NCI-H2227 (cell line): Measurements from ENCODE around the gene ITPR1.

Experiments used
- DNase-seq: peaks from one replicate; lab custom pipeline; 2025; ENCODE audit not compliant: unreplicated experiment; lab: John Stamatoyannopoulos, UW

Gene ITPR1

DNA sequence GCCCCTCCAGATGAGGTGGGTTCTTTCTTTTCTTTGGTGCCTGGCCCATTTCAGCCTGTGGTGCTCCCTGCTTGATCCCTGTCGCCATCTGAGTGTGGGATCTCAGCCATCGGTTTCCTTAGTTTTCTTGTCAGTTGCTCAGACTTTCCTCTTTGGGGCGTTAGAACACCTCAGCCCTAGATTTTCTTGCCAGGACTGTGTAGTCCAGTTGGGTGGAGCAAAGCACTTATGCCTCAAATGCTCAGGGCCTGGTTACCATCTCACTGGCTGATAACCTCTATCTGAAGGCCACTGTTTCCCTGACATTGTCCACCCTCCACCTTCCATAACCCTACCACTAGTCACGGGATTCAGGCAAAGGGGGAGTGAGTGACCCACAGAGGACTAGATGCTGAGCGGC, 277.4 kb downstream of the ITPR1 start:
- DNase-seq, result no peak

DNA sequence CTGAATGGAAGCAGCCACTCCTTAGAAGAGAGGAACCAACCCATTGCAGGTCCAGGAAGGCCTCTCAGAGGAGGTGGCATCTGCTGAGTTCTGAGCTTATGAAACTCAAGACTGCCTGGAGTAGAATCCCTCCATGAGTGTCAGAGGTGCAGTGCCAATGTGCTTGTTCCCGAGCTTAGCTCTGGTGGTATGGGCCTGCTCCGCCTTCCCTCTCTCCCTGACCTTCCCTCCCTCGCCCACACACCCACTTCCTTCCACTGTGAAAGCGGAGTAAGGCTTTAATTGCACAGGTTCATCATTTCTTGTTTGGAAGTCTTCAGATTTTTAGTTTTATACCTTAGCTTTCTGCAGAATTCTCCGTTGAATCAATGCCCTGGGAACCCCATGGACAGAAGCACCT, 278.1 kb downstream of the ITPR1 start:
- no peak for DNase-seq

- DNase-seq, result no peak
Observed at GRCh38 chr3:4772171-4772804, 279.1 kb downstream of the ITPR1 start.

GRCh38 chr3:4772858-4773257, 279.7 kb downstream of the ITPR1 start:
- DNase-seq, result no peak

DNA sequence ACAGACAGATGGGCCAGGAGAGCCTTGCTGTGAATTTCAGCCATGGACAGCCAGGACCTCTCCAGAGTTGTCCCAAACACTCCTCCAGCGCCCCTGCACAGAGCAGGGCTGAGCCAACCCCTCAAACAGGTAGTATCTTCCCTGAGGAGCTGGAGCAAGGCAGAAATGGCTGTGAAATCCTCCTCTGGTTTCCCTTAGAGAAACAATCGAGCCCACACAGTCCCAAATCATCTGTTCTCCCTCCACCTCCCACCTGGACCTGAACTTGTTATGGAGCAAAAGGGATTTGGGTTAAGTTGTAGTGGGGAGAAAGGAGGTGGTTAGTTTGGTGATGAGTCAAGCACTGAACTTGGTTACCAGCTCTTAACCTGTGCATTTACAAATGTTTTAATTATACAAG, 280.4 kb downstream of the ITPR1 start:
- no peak for DNase-seq

DNA sequence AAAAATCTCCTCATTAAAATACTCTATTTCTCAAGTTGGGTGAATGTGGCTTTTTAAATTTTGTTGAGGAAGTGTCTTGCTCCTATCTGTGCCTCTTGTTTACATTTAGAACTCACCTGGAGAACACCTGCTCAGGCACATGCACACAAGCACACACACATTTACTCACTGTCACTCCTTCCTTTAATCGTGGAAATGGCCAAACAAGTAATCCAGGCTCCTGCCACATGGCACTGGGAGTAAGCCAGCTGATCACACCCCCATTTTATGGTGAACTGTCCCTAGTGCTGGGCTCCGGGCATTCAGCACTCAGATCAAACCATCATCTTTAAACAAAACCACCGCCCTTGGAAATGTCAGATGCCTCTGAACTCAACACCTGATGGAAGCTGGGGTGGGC, 281.4 kb downstream of the ITPR1 start:
- DNase-seq, result no peak

GRCh38 chr3:4776399-4776979, 283.3 kb downstream of the ITPR1 start:
- no peak for DNase-seq

- DNase-seq, result peak; percentile 1
Observed at GRCh38 chr3:4776980-4777581, 283.9 kb downstream of the ITPR1 start.

DNA sequence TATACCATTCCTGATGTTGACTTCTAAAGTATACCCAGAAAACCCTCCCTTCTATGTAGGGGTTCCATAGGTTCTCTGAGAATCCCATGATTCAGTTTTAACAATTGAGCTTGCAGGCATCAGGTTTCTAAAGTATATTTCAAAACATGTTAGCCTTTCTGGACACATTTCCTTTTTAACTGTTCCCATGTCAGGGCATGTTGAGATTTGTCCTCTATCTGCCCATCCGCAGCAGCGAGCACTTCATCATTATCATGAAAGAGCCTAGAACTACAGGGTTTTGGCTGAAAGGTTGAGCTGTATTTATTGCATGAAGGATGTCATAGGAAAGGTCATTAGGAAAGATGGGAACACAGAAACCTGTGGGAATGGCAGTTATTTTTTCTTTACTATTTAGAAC, 285.0 kb downstream of the ITPR1 start:
- no peak for DNase-seq

DNA sequence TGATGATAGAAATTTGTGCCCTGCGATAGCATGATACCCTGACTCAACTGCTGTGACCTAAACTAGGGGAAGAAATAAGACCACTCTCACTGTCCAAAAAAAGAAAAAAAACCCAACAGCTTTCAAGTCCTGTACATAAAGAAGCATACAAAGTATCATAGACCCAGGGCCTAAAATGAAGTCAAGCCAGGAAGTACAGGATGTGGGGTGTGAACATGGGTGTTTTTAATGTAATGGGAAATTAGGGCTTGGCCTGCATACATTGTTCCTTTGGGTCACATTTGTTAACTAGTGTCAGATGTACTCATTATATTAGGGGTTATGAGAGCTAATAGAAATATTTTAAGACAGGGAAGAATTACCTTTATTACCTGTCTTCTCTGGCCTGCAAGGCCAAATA, 285.6 kb downstream of the ITPR1 start:
- DNase-seq, result no peak

- DNase-seq, result no peak
Observed at GRCh38 chr3:4780545-4780957, 287.4 kb downstream of the ITPR1 start.

DNA sequence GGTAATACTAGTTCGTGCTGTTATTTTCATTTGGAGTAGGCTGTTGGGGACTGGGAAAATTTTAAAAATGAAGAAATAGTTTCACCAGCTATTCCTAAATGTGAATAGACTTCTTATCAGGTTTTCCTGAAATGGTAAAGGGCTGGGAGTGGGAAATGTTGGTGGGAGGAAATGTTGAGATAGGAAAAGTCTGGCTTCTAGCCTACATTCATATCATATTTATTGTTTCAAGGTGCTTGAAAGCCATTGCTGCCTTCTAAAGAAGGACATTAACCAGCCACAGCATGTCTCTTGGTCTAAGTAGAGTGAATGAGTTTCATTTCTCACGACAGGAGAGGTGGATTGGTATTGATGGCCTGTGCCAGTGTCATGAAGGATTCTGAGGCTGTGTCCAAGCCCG, 288.9 kb downstream of the ITPR1 start:
- no peak for DNase-seq

DNA sequence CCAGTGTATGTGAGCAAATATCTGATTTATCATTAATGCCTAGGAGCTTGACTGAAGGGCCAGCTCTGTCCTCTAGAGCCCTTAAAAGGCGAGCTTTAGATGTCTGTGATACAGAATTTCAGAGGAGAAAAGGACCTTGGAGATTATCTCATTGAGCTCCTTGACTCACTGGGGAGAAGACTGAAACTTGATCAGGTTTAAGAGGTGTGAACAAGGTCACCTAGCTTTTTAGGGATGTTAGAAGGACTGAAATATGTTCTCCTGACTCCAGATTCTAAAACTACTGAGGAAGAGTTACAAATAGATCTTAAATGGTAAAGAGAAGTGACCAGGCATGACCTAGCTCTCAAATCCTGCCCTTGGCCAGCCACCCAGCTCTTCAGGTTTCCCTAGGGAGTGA, 292.4 kb downstream of the ITPR1 start:
- DNase-seq, result no peak

GRCh38 chr3:4786431-4786830, 293.3 kb downstream of the ITPR1 start:
- no peak for DNase-seq

DNA sequence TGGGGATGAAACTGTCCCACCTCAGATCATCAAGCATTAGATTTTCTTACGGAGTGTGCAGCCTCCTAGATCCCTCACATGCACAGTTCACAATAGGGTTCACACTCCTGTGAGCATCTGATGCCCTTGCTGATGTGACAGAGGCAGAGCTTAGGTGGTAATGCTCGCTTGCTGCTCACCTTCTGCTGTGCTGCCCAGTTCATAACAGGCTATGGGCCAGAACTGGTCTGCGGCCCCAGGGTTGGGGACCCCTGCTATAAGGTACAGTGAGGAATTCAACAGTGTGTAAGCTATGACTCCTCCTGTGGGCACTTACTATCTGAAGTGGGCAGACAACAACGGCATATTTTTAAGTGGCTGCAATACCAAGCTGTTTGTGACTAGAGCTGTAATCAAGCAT, 298.2 kb downstream of the ITPR1 start:
- DNase-seq, result no peak

- DNase-seq, result no peak
Observed at GRCh38 chr3:4793311-4793710, 300.2 kb downstream of the ITPR1 start.

DNA sequence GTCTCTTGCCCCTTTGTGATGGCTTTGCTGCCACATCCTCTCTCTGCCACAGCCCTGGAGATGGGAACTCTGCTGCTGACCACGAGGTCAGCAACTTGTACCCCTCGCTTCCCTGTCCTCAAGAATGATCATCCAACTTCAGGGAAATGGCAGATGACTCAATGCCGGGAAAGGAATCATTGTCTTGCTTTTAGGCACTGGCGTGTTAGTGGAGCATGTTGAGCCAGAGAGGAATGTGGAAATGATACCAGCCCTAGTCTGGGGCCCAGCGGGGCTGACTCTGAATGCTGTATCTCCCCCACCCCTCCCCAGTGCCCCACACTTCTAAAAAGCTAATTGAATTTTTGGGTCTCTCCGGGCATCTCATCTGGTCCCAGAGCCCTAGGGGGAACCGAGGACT, 301.2 kb downstream of the ITPR1 start:
- no peak for DNase-seq

GRCh38 chr3:4794798-4795197, 301.6 kb downstream of the ITPR1 start:
- DNase-seq, result no peak

GRCh38 chr3:4795905-4796304, 302.8 kb downstream of the ITPR1 start:
- no peak for DNase-seq

DNA sequence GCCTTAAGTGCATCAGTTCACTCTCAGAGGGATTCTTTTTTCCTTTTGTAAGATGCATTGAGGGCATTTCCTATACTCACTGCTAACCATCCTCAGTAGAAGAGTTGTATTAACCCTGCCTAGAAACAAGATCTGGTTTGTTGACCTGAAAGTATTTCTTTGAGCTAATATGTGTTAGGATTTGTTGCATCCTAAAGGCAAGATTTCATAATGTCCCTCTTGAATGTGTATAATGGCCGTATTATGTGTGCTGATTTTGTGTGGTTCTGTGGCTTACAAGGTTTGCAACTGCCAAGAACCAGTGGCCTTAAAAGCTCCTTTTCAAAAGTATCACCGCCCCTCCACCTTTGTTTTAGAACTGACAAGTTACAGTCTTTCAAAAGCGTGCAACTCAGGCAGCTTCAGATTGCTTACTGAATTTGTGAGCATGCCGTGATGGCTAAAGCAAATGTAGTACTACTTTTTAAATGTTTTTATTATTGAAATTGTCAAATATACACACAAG, 304.1 kb downstream of the ITPR1 start:
- DNase-seq, result peak; percentile 12

- DNase-seq, result no peak
Observed at GRCh38 chr3:4799266-4800256, 306.4 kb downstream of the ITPR1 start.
